Natural killer cell (primary cell): ENCODE results near the gene MYO3A. TPM values are rescaled to one million over a fixed set of nuclear protein-coding genes. Genes with fewer than 3 reads are reported as not detected.

Experiments used
- ATAC-seq, 3 donors: fragments of 150-1000 bp in 2 of 3; fragments of 200-7000 bp in 1 of 3; cut with Tn5 transposase; 1 replicate in 1 of 3; 2 replicates in 2 of 3; pipeline ENCODE4 v1.10.0; 2021; ENCODE audit warnings: mild to moderate bottlenecking in 2 of 3, moderate library complexity in 2 of 3
- DNase-seq, 2 donors: peaks; one replicate each; pipeline versions ENCODE4 v3.0.0 to v3.0.0-alpha.2; 2013 to 2021; ENCODE audit warnings: mixed read lengths in 1 of 2
- H3K27ac ChIP-seq: one replicate; pipeline ENCODE4 v1.5.1; 2013; ENCODE audit warnings: mild to moderate bottlenecking, low read length
- H3K27me3 ChIP-seq: one replicate; pipeline ENCODE4 v1.6.1; 2013; ENCODE audit warnings: low read length; ENCODE audit not compliant: control insufficient read depth, insufficient read depth
- H3K36me3 ChIP-seq: one replicate; pipeline ENCODE4 v1.6.1; 2013; ENCODE audit warnings: low read length; ENCODE audit not compliant: control insufficient read depth, insufficient read depth
- H3K4me1 ChIP-seq: one replicate; pipeline ENCODE4 v1.6.1; 2013; ENCODE audit warnings: low read length; ENCODE audit not compliant: control insufficient read depth, insufficient read depth
- H3K4me3 ChIP-seq: one replicate; pipeline ENCODE4 v1.5.1; 2013; ENCODE audit warnings: low read length
- H3K9me3 ChIP-seq: one replicate; pipeline ENCODE4 v1.6.1; 2013; ENCODE audit warnings: low read length; ENCODE audit not compliant: control insufficient read depth, insufficient read depth
- H3K27ac Mint-ChIP-seq, 2 donors: one replicate each; pipeline ENCODE4 v1.8.0; 2022; ENCODE audit warnings: mild to moderate bottlenecking in 2 of 2, mixed read lengths in 2 of 2, moderate library complexity in 1 of 2
- H3K27me3 Mint-ChIP-seq, 2 donors: one replicate each; pipeline ENCODE4 v1.8.0; 2022; ENCODE audit warnings: low read depth in 2 of 2, mixed read lengths in 2 of 2
- H3K36me3 Mint-ChIP-seq: one replicate; pipeline ENCODE4 v1.8.0; 2022; ENCODE audit warnings: mixed read lengths
- H3K4me1 Mint-ChIP-seq, 2 donors: one replicate each; pipeline ENCODE4 v1.8.0; 2022; ENCODE audit warnings: mixed read lengths in 2 of 2
- H3K4me3 Mint-ChIP-seq: one replicate; pipeline ENCODE4 v1.8.0; 2022; ENCODE audit warnings: mild to moderate bottlenecking, moderate library complexity, mixed read lengths
- H3K9me3 Mint-ChIP-seq, 2 donors: one replicate each; pipeline ENCODE4 v1.8.0; 2022; ENCODE audit warnings: mixed read lengths in 2 of 2
- WGBS: methylation state at CpG from one replicate; pipeline ENCODE4 v1.1.7; 2013; ENCODE audit warnings: missing lambda C conversion rate; ENCODE audit not compliant: insufficient coverage; 5-methylcytosine and 5-hydroxymethylcytosine counted together
- intact Hi-C: fragments of 100-400 bp; cut with micrococcal nuclease; formaldehyde crosslinking; loops from one replicate; pipeline ENCODE4 v1.14.2; 2022
- total RNA-seq, 4 donors: library from RNA; stranded (reverse); fragments of 120-200 nt in 1 of 4; gene quantifications; one replicate each; pipeline versions ENCODE4 v1.2.3 to v1.2.4, GENCODE V29; 2013 to 2022
- TF ChIP-seq, protein P1 (sequence below): fragments of 200-600 bp; IDR thresholded peaks from one replicate; pipeline ENCODE4 v1.8.0; 2022; ENCODE audit warnings: antibody characterized with exemption

MYO3A gene
- total RNA-seq, 3 donors from 2014 or later (not counting 1 experiment from before 2014, with no cell fraction given) = not detected

- WGBS = 80% methylated on average over 1 of the region's 2 CpGs
These were observed 90.3 kb downstream of the MYO3A start for GRCh38 chr10:26024303-26024702.

GRCh38 chr10:26025523-26025922 lies 91.5 kb downstream of the MYO3A start:
- DNase-seq (no peak), ATAC-seq (no peak)
- Histone ChIP-seq H3K9me3 (no peaks in the 10 kb centered on the region), H3K27ac (no peak overlapping the region), H3K4me3 (no peak overlapping the region), H3K27me3 (no peaks in the 10 kb centered on the region), H3K4me1 (no peaks in the 10 kb centered on the region), H3K36me3 (no peaks in the 10 kb centered on the region)
- TF ChIP-seq, protein P1, sequence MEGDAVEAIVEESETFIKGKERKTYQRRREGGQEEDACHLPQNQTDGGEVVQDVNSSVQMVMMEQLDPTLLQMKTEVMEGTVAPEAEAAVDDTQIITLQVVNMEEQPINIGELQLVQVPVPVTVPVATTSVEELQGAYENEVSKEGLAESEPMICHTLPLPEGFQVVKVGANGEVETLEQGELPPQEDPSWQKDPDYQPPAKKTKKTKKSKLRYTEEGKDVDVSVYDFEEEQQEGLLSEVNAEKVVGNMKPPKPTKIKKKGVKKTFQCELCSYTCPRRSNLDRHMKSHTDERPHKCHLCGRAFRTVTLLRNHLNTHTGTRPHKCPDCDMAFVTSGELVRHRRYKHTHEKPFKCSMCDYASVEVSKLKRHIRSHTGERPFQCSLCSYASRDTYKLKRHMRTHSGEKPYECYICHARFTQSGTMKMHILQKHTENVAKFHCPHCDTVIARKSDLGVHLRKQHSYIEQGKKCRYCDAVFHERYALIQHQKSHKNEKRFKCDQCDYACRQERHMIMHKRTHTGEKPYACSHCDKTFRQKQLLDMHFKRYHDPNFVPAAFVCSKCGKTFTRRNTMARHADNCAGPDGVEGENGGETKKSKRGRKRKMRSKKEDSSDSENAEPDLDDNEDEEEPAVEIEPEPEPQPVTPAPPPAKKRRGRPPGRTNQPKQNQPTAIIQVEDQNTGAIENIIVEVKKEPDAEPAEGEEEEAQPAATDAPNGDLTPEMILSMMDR = no peak
- intact Hi-C loops = no loop called here
- Mint-ChIP-seq H3K4me1 (no peaks in the 10 kb centered on the region), H3K36me3 (no peaks in the 10 kb centered on the region), H3K27ac (no peak overlapping the region), H3K27me3 (peaks cover 0 to 8% of the 10 kb centered on the region in 2 donors), H3K9me3 (peaks cover 2 to 4% of the 10 kb centered on the region in 2 donors), H3K4me3 (no peak overlapping the region)

More at GRCh38 chr10:26024303-26024702, 90.3 kb downstream of the MYO3A start:
- Histone ChIP-seq H3K27ac (no peak overlapping the region), H3K4me3 (no peak overlapping the region), H3K4me1 (no peaks in the 10 kb centered on the region), H3K9me3 (no peaks in the 10 kb centered on the region), H3K27me3 (no peaks in the 10 kb centered on the region), H3K36me3 (no peaks in the 10 kb centered on the region)
- intact Hi-C loops = no loop called here
- peaks cover 2 to 4% of the 10 kb centered on the region in 2 donors for H3K9me3 Mint-ChIP-seq
- no peak overlapping the region for H3K27ac Mint-ChIP-seq
- H3K27me3 Mint-ChIP-seq = peaks cover 0 to 8% of the 10 kb centered on the region in 2 donors
- DNase-seq (no peak), ATAC-seq (no peak)
- no peak overlapping the region for H3K4me3 Mint-ChIP-seq
- no peaks in the 10 kb centered on the region for H3K4me1 Mint-ChIP-seq
- no peaks in the 10 kb centered on the region for H3K36me3 Mint-ChIP-seq
- TF ChIP-seq, protein P1 = no peak

GRCh38 chr10:26029858-26030257 lies 95.8 kb downstream of the MYO3A start:
- no peak overlapping the region for H3K27ac Mint-ChIP-seq
- no peaks in the 10 kb centered on the region for H3K36me3 ChIP-seq
- peaks cover 0 to 6% of the 10 kb centered on the region in 2 donors for H3K9me3 Mint-ChIP-seq
- no peaks in the 10 kb centered on the region for H3K27me3 ChIP-seq
- no peak for ATAC-seq
- no peak overlapping the region for H3K4me3 ChIP-seq
- TF ChIP-seq, protein P1 = no peak
- H3K36me3 Mint-ChIP-seq = no peaks in the 10 kb centered on the region
- no peaks in the 10 kb centered on the region for H3K9me3 ChIP-seq
- no peaks in the 10 kb centered on the region for H3K4me1 Mint-ChIP-seq
- 78% methylated on average over 3 of the region's 3 CpGs for WGBS
- DNase-seq = no peak
- no peaks in the 10 kb centered on the region for H3K4me1 ChIP-seq
- peaks cover 0 to 3% of the 10 kb centered on the region in 2 donors for H3K27me3 Mint-ChIP-seq
- intact Hi-C loops = no loop called here
- no peak overlapping the region for H3K4me3 Mint-ChIP-seq
- no peak overlapping the region for H3K27ac ChIP-seq

GRCh38 chr10:26031300-26031699 lies 97.3 kb downstream of the MYO3A start:
- TF ChIP-seq, protein P1 = no peak
- Histone ChIP-seq H3K27me3 (no peaks in the 10 kb centered on the region), H3K27ac (no peak overlapping the region), H3K4me1 (no peaks in the 10 kb centered on the region), H3K36me3 (no peaks in the 10 kb centered on the region), H3K4me3 (no peak overlapping the region), H3K9me3 (no peaks in the 10 kb centered on the region)
- H3K4me1 Mint-ChIP-seq = no peaks in the 10 kb centered on the region
- H3K27me3 Mint-ChIP-seq = no peaks in the 10 kb centered on the region
- ATAC-seq (no peak), DNase-seq (no peak)
- WGBS = 80% methylated on average over 3 of the region's 3 CpGs
- no peak overlapping the region for H3K4me3 Mint-ChIP-seq
- H3K9me3 Mint-ChIP-seq = peaks cover 0 to 3% of the 10 kb centered on the region in 2 donors
- intact Hi-C loops = no loop called here
- H3K36me3 Mint-ChIP-seq = no peaks in the 10 kb centered on the region
- no peak overlapping the region for H3K27ac Mint-ChIP-seq
